Neural cell (in vitro differentiated cells): ENCODE measurements around the gene PTPRO. TPM values are rescaled to one million over a fixed set of nuclear protein-coding genes. Genes with fewer than 3 reads are reported as not detected.

Source experiments
- H2AFZ ChIP-seq: fragments of 200-600, 300-800 bp; sonication (generic), shearing (Covaris generic); 2 replicates; pipeline ENCODE4 v1.6.0; 2014; ENCODE audit warnings: low read depth, mild to moderate bottlenecking, antibody characterized with exemption, low read length, moderate library complexity
- H3F3A ChIP-seq: fragments of 200-600 bp; shearing (Covaris generic); 2 replicates; pipeline ENCODE4 v1.6.1; 2016; ENCODE audit warnings: mild to moderate bottlenecking, moderate library complexity, mixed read lengths, antibody characterized with exemption, low read length; ENCODE audit not compliant: insufficient read depth, poor library complexity, severe bottlenecking
- H3K27ac ChIP-seq: fragments of 200-600, 300-800 bp; sonication (generic), shearing (Covaris generic); 2 replicates; pipeline ENCODE4 v1.5.1; 2014; ENCODE audit warnings: mild to moderate bottlenecking, low read length, moderate library complexity
- H3K27me3 ChIP-seq: fragments of 300-800, 200-600 bp; sonication (generic), shearing (Covaris generic); 2 replicates; pipeline ENCODE4 v1.6.0; 2014; ENCODE audit warnings: mild to moderate bottlenecking, low read depth, low read length, moderate library complexity; ENCODE audit not compliant: insufficient read depth
- H3K36me3 ChIP-seq: fragments of 300-800, 200-600 bp; sonication (generic), shearing (Covaris generic); 2 replicates; pipeline ENCODE4 v1.5.1; 2014; ENCODE audit warnings: mild to moderate bottlenecking, antibody characterized with exemption, low read length, moderate library complexity; ENCODE audit not compliant: insufficient read depth
- H3K4me2 ChIP-seq: fragments of 300-800, 200-600 bp; sonication (generic), shearing (Covaris generic); 2 replicates; pipeline ENCODE4 v1.6.0; 2014; ENCODE audit warnings: mild to moderate bottlenecking, low read length
- H3K4me3 ChIP-seq: fragments of 300-800, 200-600 bp; sonication (generic), shearing (Covaris generic); 2 replicates; pipeline ENCODE4 v1.5.1; 2014; ENCODE audit warnings: mild to moderate bottlenecking, low read length, moderate library complexity
- H3K79me2 ChIP-seq: fragments of 200-600 bp; shearing (Covaris generic); replicated peaks from 2 replicates; pipeline ENCODE4 v1.6.0; 2014; ENCODE audit warnings: mild to moderate bottlenecking, low read length, moderate library complexity; ENCODE audit not compliant: insufficient read depth
- H3K9ac ChIP-seq: fragments of 300-800, 200-600 bp; sonication (generic), shearing (Covaris generic); 2 replicates; pipeline ENCODE4 v1.6.1; 2016; ENCODE audit warnings: mild to moderate bottlenecking, low read length, mixed read lengths
- H3K9me2 ChIP-seq: fragments of 200-600 bp; shearing (Covaris generic); 2 replicates; pipeline ENCODE4 v1.6.1; 2016; ENCODE audit warnings: mild to moderate bottlenecking, low read length, mixed read lengths; ENCODE audit not compliant: insufficient read depth
- H3K9me3 ChIP-seq: fragments of 200-600, 300-800 bp; sonication (generic), shearing (Covaris generic); 2 replicates; pipeline ENCODE4 v1.6.1; 2016; ENCODE audit warnings: mild to moderate bottlenecking, mixed run types, low read length, moderate library complexity, mixed read lengths
- H4K20me1 ChIP-seq: fragments of 200-600 bp; shearing (Covaris generic); 2 replicates; pipeline ENCODE4 v1.6.1; 2016; ENCODE audit warnings: mild to moderate bottlenecking, mixed run types; ENCODE audit not compliant: insufficient read depth
- EP300 ChIP-seq: fragments of 450-650 bp; conservative IDR thresholded peaks from 2 replicates; pipeline ENCODE4 v1.6.1; 2014; ENCODE audit warnings: antibody characterized with exemption, mild to moderate bottlenecking, moderate library complexity; ENCODE audit not compliant: poor library complexity, severe bottlenecking
- EZH2 ChIP-seq: fragments of 200-600, 300-800 bp; shearing (Covaris generic), sonication (generic); IDR thresholded peaks from 2 replicates; pipeline ENCODE4 v1.6.1; 2014; ENCODE audit warnings: antibody characterized with exemption, low read length, borderline replicate concordance, mild to moderate bottlenecking; ENCODE audit not compliant: insufficient read depth, poor library complexity, severe bottlenecking
- MXI1 ChIP-seq: fragments of 450-650 bp; conservative IDR thresholded peaks from 2 replicates; pipeline ENCODE4 v1.6.1; 2014; ENCODE audit warnings: antibody characterized with exemption, mild to moderate bottlenecking; ENCODE audit not compliant: poor library complexity, severe bottlenecking
- POLR2AphosphoS5 ChIP-seq: IDR thresholded peaks from 2 replicates; pipeline ENCODE4 v1.6.1; 2012
- RAD21 ChIP-seq: fragments of 450-650 bp; conservative IDR thresholded peaks from 2 replicates; pipeline ENCODE4 v1.6.1; 2014; ENCODE audit warnings: antibody characterized with exemption, mild to moderate bottlenecking, moderate library complexity
- REST ChIP-seq: IDR thresholded peaks from 2 replicates; pipeline ENCODE4 v1.6.1; 2012; ENCODE audit warnings: borderline replicate concordance
- SMC3 ChIP-seq: fragments of 450-650 bp; conservative IDR thresholded peaks from 2 replicates; pipeline ENCODE4 v1.6.1; 2014; ENCODE audit warnings: antibody characterized with exemption, mild to moderate bottlenecking, moderate library complexity; ENCODE audit not compliant: poor library complexity
- TAF1 ChIP-seq: IDR thresholded peaks from 2 replicates; pipeline ENCODE4 v1.6.1; 2012; ENCODE audit warnings: low read depth
- polyA plus RNA-seq: library from polyadenylated mRNA; depleted of rRNA; stranded (reverse); fragments of >200 nt; gene quantifications from 2 replicates; pipeline ENCODE4 v1.2.3, GENCODE V29; 2014
- TF ChIP-seq, protein P1 (sequence below): fragments of 450-650 bp; IDR thresholded peaks from 2 replicates; pipeline ENCODE4 v1.5.1; 2014; ENCODE audit warnings: antibody characterized with exemption, mild to moderate bottlenecking, moderate library complexity; ENCODE audit not compliant: poor library complexity, severe bottlenecking

Gene PTPRO
- polyA plus RNA-seq, 1 donor from 2014 or later: 124 TPM

DNA sequence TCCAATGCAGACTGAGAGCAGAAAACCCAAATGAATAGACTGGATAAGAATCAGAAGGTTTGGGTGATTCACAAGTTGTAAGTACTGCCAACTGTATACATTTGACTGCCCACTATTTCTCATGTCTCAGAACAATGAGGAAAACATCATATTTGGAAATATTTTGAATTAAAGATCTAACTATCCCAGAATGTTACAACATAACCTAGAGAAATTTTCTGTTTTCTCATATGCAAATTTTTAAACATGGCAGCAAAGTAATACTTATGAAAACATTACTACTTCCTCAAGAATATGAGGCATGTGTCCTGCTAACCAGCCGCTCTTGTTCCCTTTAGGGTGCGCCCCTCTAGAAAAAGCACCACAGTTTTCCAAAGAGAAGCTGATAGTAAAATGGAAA is 179.9 kb downstream of the PTPRO start:
- Histone ChIP-seq H4K20me1 (no peaks in the 10 kb centered on the region), H3F3A (no peaks in the 10 kb centered on the region), H2AFZ (no peak overlapping the region), H3K9ac (no peak overlapping the region), H3K79me2 (no peaks in the 10 kb centered on the region), H3K36me3 (no peaks in the 10 kb centered on the region), H3K4me2 (no peak overlapping the region), H3K9me3 (no peaks in the 10 kb centered on the region), H3K27me3 (no peaks in the 10 kb centered on the region), H3K9me2 (no peaks in the 10 kb centered on the region), H3K4me3 (no peak overlapping the region), H3K27ac (no peak overlapping the region)
- TF ChIP-seq TAF1 (no peak), MXI1 (no peak), REST (no peak), EP300 (no peak), EZH2 (no peak), SMC3 (no peak), RAD21 (no peak), POLR2AphosphoS5 (no peak)
- TF ChIP-seq, protein P1, sequence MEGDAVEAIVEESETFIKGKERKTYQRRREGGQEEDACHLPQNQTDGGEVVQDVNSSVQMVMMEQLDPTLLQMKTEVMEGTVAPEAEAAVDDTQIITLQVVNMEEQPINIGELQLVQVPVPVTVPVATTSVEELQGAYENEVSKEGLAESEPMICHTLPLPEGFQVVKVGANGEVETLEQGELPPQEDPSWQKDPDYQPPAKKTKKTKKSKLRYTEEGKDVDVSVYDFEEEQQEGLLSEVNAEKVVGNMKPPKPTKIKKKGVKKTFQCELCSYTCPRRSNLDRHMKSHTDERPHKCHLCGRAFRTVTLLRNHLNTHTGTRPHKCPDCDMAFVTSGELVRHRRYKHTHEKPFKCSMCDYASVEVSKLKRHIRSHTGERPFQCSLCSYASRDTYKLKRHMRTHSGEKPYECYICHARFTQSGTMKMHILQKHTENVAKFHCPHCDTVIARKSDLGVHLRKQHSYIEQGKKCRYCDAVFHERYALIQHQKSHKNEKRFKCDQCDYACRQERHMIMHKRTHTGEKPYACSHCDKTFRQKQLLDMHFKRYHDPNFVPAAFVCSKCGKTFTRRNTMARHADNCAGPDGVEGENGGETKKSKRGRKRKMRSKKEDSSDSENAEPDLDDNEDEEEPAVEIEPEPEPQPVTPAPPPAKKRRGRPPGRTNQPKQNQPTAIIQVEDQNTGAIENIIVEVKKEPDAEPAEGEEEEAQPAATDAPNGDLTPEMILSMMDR: no peak

GRCh38 chr12:15505616-15506015 is 183.3 kb downstream of the PTPRO start:
- Histone ChIP-seq H3K9me3 (no peaks in the 10 kb centered on the region), H3K9ac (no peak overlapping the region), H3K27me3 (no peaks in the 10 kb centered on the region), H3K79me2 (no peaks in the 10 kb centered on the region), H4K20me1 (no peaks in the 10 kb centered on the region), H3K36me3 (peaks cover 7% of the 10 kb centered on the region), H2AFZ (no peak overlapping the region), H3F3A (no peaks in the 10 kb centered on the region), H3K4me2 (no peak overlapping the region), H3K27ac (no peak overlapping the region), H3K4me3 (no peak overlapping the region), H3K9me2 (no peaks in the 10 kb centered on the region)
- TF ChIP-seq MXI1: no peak
- no peak for TF ChIP-seq TAF1
- no peak for TF ChIP-seq POLR2AphosphoS5
- TF ChIP-seq SMC3: no peak
- no peak for TF ChIP-seq RAD21
- no peak for TF ChIP-seq EZH2
- TF ChIP-seq EP300: no peak
- no peak for TF ChIP-seq REST
- TF ChIP-seq, protein P1: no peak
